SK-N-MC (cell line): ENCODE measurements around the gene CDC45.

Experiments
- EZH2 ChIP-seq: fragments of 200-600 bp; sonication (generic); IDR thresholded peaks from one replicate; pipeline ENCODE4 v1.6.1; 2017; ENCODE audit warnings: antibody characterized with exemption
- POLR2AphosphoS5 ChIP-seq: IDR thresholded peaks from 2 replicates; pipeline ENCODE4 v1.6.1; 2012; ENCODE audit warnings: mild to moderate bottlenecking, low read depth, low read length, borderline replicate concordance

GRCh38 chr22:19450363-19451175, 29.2 kb upstream of the CDC45 start:
- TF ChIP-seq POLR2AphosphoS5 (no peak), EZH2 (no peak)
